IMR-90 (cell line): Measurements from ENCODE around the gene CKS1B. TPM values are rescaled to one million over a fixed set of nuclear protein-coding genes. Genes with fewer than 3 reads are reported as not detected.
A peak's percentile ranks its signal among the peaks of the same experiment; 100 is the strongest.

Experiments
- ATAC-seq: fragments of 200-7000 bp; cut with Tn5 transposase; 2 replicates; pipeline ENCODE4 v1.9.1; 2020; ENCODE audit warnings: low read depth, mild to moderate bottlenecking, moderate library complexity
- BruUV-seq: library from RNA; stranded (reverse); fragments of 400-500 nt; replicated peaks from 2 replicates; lab custom pipeline; 2021; lab: Mats Ljungman, UMichigan
- CTCF ChIA-PET: fragments of 300-600 bp; formaldehyde crosslinking; extraction: SDS; loops from one replicate; lab custom pipeline; 2021; ENCODE audit warnings: antibody characterized with exemption; lab: Yijun Ruan, JAX
- POLR2A ChIA-PET: fragments of 300-600 bp; sonication (Branson Sonifier 250); formaldehyde crosslinking; loops from one replicate; lab custom pipeline; 2022; ENCODE audit warnings: antibody characterized with exemption; ENCODE audit not compliant: unreplicated experiment; lab: Charles Lee
- DNase-seq: peaks from one replicate; pipeline ENCODE4 v3.0.0; 2013
- H2AFZ ChIP-seq: replicated peaks from 2 replicates; pipeline ENCODE3; 2013; ENCODE audit warnings: low read length, mild to moderate bottlenecking; ENCODE audit not compliant: poor library complexity
- H2AK5ac ChIP-seq: 2 replicates; pipeline ENCODE4 v1.6.1; 2013; ENCODE audit warnings: low read depth, low read length, inconsistent platforms
- H2AK9ac ChIP-seq: replicated peaks from 2 replicates; pipeline ENCODE3; 2013; ENCODE audit warnings: mild to moderate bottlenecking, low read depth, low read length, moderate library complexity; ENCODE audit not compliant: poor library complexity
- H2BK120ac ChIP-seq: 2 replicates; pipeline ENCODE4 v1.6.1; 2013; ENCODE audit warnings: low read depth, low read length, inconsistent platforms
- H2BK15ac ChIP-seq: 3 replicates; pipeline ENCODE4 v1.6.1; 2013; ENCODE audit warnings: low read depth, low read length, inconsistent platforms
- H2BK20ac ChIP-seq: 2 replicates; pipeline ENCODE4 v1.6.1; 2013; ENCODE audit warnings: low read depth, mild to moderate bottlenecking, inconsistent platforms, low read length, moderate library complexity
- H2BK5ac ChIP-seq: 2 replicates; pipeline ENCODE4 v1.6.1; 2013; ENCODE audit warnings: mild to moderate bottlenecking, low read depth, low read length, inconsistent platforms; ENCODE audit not compliant: poor library complexity, severe bottlenecking
- H3K14ac ChIP-seq: replicated peaks from 2 replicates; pipeline ENCODE4 v1.6.1; 2013; ENCODE audit warnings: low read depth, low read length, inconsistent platforms
- H3K18ac ChIP-seq: 2 replicates; pipeline ENCODE4 v1.6.1; 2013; ENCODE audit warnings: low read depth, low read length, control low read depth
- H3K23ac ChIP-seq: 2 replicates; pipeline ENCODE4 v1.6.1; 2013; ENCODE audit warnings: low read depth, low read length, inconsistent platforms
- H3K27ac ChIP-seq: 2 replicates; pipeline ENCODE4 v1.5.1; 2013; ENCODE audit warnings: mild to moderate bottlenecking, control low read depth, low read length; ENCODE audit not compliant: insufficient read depth
- H3K27me3 ChIP-seq: 2 replicates; pipeline ENCODE4 v1.6.1; 2013; ENCODE audit warnings: low read length; ENCODE audit not compliant: control insufficient read depth, insufficient read depth
- H3K36me3 ChIP-seq: 2 replicates; pipeline ENCODE4 v1.6.1; 2013; ENCODE audit warnings: low read length, mixed read lengths; ENCODE audit not compliant: control insufficient read depth, insufficient read depth
- H3K4ac ChIP-seq: 2 replicates; pipeline ENCODE4 v1.6.1; 2013; ENCODE audit warnings: low read depth, low read length, inconsistent platforms
- H3K4me1 ChIP-seq: 2 replicates; pipeline ENCODE4 v1.6.1; 2013; ENCODE audit warnings: low read length, mixed read lengths; ENCODE audit not compliant: control insufficient read depth, insufficient read depth
- H3K4me2 ChIP-seq: 2 replicates; pipeline ENCODE4 v1.6.1; 2013; ENCODE audit warnings: low read depth, mild to moderate bottlenecking, control low read depth, low read length, moderate library complexity
- H3K4me3 ChIP-seq: 2 replicates; pipeline ENCODE4 v1.5.1; 2013; ENCODE audit warnings: low read depth, mild to moderate bottlenecking, control low read depth, low read length, moderate library complexity; ENCODE audit not compliant: insufficient read depth
- H3K56ac ChIP-seq: 2 replicates; pipeline ENCODE4 v1.6.1; 2013; ENCODE audit warnings: low read length, inconsistent platforms; ENCODE audit not compliant: insufficient read depth; ENCODE audit errors: extremely low read depth
- H3K79me1 ChIP-seq, 2 experiments: 2 replicates each; pipeline ENCODE4 v1.6.1; 2013; ENCODE audit warnings: low read length in 2 of 2, inconsistent platforms in 1 of 2, low read depth in 1 of 2
- H3K9ac ChIP-seq: 2 replicates; pipeline ENCODE4 v1.6.1; 2013; ENCODE audit warnings: low read depth, low read length, control low read depth
- H3K9me1 ChIP-seq: 2 replicates; pipeline ENCODE4 v1.6.1; 2013; ENCODE audit warnings: low read length, inconsistent platforms; ENCODE audit not compliant: insufficient read depth
- H3K9me3 ChIP-seq: 2 replicates; pipeline ENCODE4 v1.6.1; 2013; ENCODE audit warnings: low read length; ENCODE audit not compliant: control insufficient read depth, insufficient read depth
- H4K20me1 ChIP-seq: 2 replicates; pipeline ENCODE4 v1.6.1; 2013; ENCODE audit warnings: low read length, inconsistent platforms; ENCODE audit not compliant: insufficient read depth
- H4K5ac ChIP-seq: 2 replicates; pipeline ENCODE4 v1.6.1; 2013; ENCODE audit warnings: mild to moderate bottlenecking, low read depth, low read length, control low read depth
- H4K8ac ChIP-seq, 2 experiments: 2 replicates each; pipeline ENCODE4 v1.6.1; 2013; ENCODE audit warnings: low read depth in 2 of 2, low read length in 2 of 2, control low read depth in 1 of 2, inconsistent platforms in 1 of 2
- H4K91ac ChIP-seq: 2 replicates; pipeline ENCODE4 v1.6.1; 2013; ENCODE audit warnings: low read depth, low read length, inconsistent platforms; ENCODE audit not compliant: insufficient read depth
- BHLHE40 ChIP-seq: fragments of 150-350 bp; IDR thresholded peaks from 2 replicates; pipeline ENCODE4 v1.6.1; 2016; ENCODE audit warnings: mild to moderate bottlenecking, low read depth, low read length
- CEBPB ChIP-seq: IDR thresholded peaks from 2 replicates; pipeline ENCODE4 v1.6.1; 2012; ENCODE audit warnings: low read depth, low read length, improper control_type of control experiment
- FOS ChIP-seq: fragments of 150-350 bp; IDR thresholded peaks from 2 replicates; pipeline ENCODE4 v1.6.1; 2016; ENCODE audit warnings: low read depth, low read length
- MXI1 ChIP-seq: IDR thresholded peaks from 2 replicates; pipeline ENCODE4 v1.6.1; 2012; ENCODE audit warnings: low read depth, mild to moderate bottlenecking, low read length, moderate library complexity, borderline replicate concordance
- NFE2L2 ChIP-seq: fragments of 150-350 bp; IDR thresholded peaks from 2 replicates; pipeline ENCODE4 v1.6.1; 2016; ENCODE audit warnings: low read depth, mild to moderate bottlenecking, low read length
- RCOR1 ChIP-seq: IDR thresholded peaks from 2 replicates; pipeline ENCODE4 v1.6.1; 2012; ENCODE audit warnings: mild to moderate bottlenecking, low read length, improper control_type of control experiment; ENCODE audit not compliant: insufficient replicate concordance
- USF2 ChIP-seq: fragments of 150-350 bp; IDR thresholded peaks from 2 replicates; pipeline ENCODE4 v1.6.1; 2017; ENCODE audit warnings: mild to moderate bottlenecking, antibody characterized with exemption, low read length, low read depth
- WGBS, 2 experiments: methylation state at CpG; one replicate each; pipeline versions ENCODE4 v1.1.5 to v1.1.7; 2013; ENCODE audit warnings: missing lambda C conversion rate in 2 of 2; ENCODE audit not compliant: insufficient read length in 1 of 2; ENCODE audit errors: extremely low coverage in 2 of 2; 5-methylcytosine and 5-hydroxymethylcytosine counted together
- dilution Hi-C: fragments of 300-500 bp; cut with HindIII; formaldehyde crosslinking; loops from one replicate; pipeline ENCODE4 v1.14.3; 2018; ENCODE audit warnings: low sequenced_read_pairs; ENCODE audit not compliant: unreplicated experiment
- in situ Hi-C: fragments of 300-500 bp; cut with MboI; formaldehyde crosslinking; loops from 3 replicates; pipeline ENCODE4 v1.14.3; 2019; ENCODE audit warnings: low sequenced_read_pairs, inconsistent platforms, mixed read lengths
- intact Hi-C: fragments of 100-400 bp; cut with micrococcal nuclease; formaldehyde crosslinking; loops from 2 replicates; pipeline ENCODE4 v1.10.0; 2022
- polyA plus RNA-seq, 3 experiments: library from polyadenylated mRNA; depleted of rRNA; stranded (reverse); fragments of >200 nt; gene quantifications; 2 replicates each; pipeline ENCODE4 v1.2.3, GENCODE V29; 2012; ENCODE audit warnings: low replicate concordance in 1 of 3
- total RNA-seq: library from RNA; depleted of rRNA; stranded (reverse); fragments of >200 nt; gene quantifications from 2 replicates; pipeline ENCODE4 v1.2.3, GENCODE V29; 2012

Gene CKS1B
- total and polyA plus RNA-seq, 2 of the 4 experiments (the other 2 are of a cell fraction): 140 to 195 TPM

- no peak overlapping the region for H4K5ac ChIP-seq
- H3K9me3 ChIP-seq: no peaks in the 10 kb centered on the region
- H3K27ac ChIP-seq: no peak overlapping the region
- no peaks in the 10 kb centered on the region for H3K27me3 ChIP-seq
- POLR2A ChIA-PET: no interaction called here
- no peak overlapping the region for H2BK15ac ChIP-seq
- no peak overlapping the region for H3K18ac ChIP-seq
- no peak overlapping the region for H2AFZ ChIP-seq
- no peak overlapping the region for H2BK120ac ChIP-seq
- no peak overlapping the region for H2AK9ac ChIP-seq
- ATAC-seq: no peak
- intact Hi-C loops: no loop called here
- BruUV-seq: no TSS peak
- peaks cover 46% of the 10 kb centered on the region for H4K20me1 ChIP-seq
- peaks cover 60% of the 10 kb centered on the region for H3K36me3 ChIP-seq
- H3K79me1 ChIP-seq: peaks cover 28 to 80% of the 10 kb centered on the region in 2 experiments
- no CpG with 5 or more reads among the region's 6 CpGs for WGBS, 2 experiments
- no peak overlapping the region for H2BK5ac ChIP-seq
- H4K8ac ChIP-seq: no peak overlapping the region
- H3K9me1 ChIP-seq: no peaks in the 10 kb centered on the region
- no peak overlapping the region for H2AK5ac ChIP-seq
- dilution Hi-C loops: no loop called here
- no peak overlapping the region for H2BK20ac ChIP-seq
- DNase-seq: no peak
- no peak overlapping the region for H3K56ac ChIP-seq
- H3K4me3 ChIP-seq: no peak overlapping the region
- H3K9ac ChIP-seq: no peak overlapping the region
- no peak overlapping the region for H3K4ac ChIP-seq
- no peak overlapping the region for H3K23ac ChIP-seq
- H4K91ac ChIP-seq: no peak overlapping the region
- TF ChIP-seq NFE2L2 (no peak), RCOR1 (no peak), MXI1 (no peak), BHLHE40 (no peak), FOS (no peak), USF2 (no peak), CEBPB (peak; percentile 60)
- in situ Hi-C loops: no loop called here
- H3K4me1 ChIP-seq: peaks cover 13% of the 10 kb centered on the region
- no peak overlapping the region for H3K4me2 ChIP-seq
- CTCF ChIA-PET: interaction anchor here (1.1 kb wide), 1 partner anchor 8 kb away, joined by 3 read pairs; the partner anchor contains the start of gene PBXIP1
- H3K14ac ChIP-seq: no peak overlapping the region
These were observed 10.1 kb upstream of the CKS1B start for GRCh38 chr1:154964359-154964758.
